ENCODE results near the gene SLX4IP.
A peak's percentile ranks its signal among the peaks of the same experiment; 100 is the strongest.

Gene SLX4IP

DNA sequence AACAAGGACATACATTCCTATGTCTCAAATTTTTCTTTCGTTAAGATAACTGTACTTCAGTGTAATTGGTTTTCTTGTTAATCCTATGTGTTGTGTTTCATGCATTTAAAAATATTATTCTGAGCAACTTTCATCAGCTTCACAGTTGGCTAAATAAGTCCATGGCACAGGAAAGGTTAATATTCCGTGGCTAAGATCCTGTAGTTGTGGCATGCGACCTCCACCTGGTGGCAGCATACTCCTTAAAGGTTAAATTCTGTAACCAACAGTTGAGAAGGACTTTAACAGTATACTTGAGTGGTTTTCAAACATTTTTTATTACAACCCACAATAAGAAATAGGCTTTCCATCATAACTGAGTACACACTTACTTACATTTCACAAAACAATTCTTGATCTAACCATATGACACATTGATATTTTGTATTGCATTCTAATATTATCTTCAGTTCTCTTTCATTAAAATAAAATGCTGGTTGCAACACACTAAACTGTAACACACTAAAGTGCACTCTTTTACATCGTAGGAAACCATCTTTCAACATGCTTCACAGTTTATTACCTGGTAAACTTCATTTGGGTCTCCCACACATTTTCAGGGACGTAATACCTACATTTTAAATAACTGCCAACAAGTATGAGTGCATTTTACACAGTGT is 118.3 kb downstream of the SLX4IP start:
- DNase-seq = peak; percentile 67

DNA sequence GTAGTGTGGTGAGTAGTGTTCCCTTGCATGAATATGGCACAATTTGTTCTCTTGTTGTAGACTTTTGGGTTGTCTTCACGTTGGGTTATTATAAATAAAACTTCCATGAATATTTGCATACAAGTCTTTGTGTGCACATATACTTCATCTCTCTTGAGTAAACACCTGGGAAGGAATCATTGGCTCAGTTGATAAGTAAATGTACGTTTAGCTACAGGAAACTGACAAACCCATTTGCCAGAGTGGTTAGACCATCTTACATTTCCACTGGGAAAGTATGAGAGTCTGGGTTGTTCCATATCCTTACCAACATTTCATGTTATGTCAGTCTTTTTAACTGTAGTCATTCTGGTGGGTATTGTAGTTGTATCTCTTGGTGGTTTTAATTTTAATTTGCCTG is 119.2 kb downstream of the SLX4IP start:
- DNase-seq = no peak

DNA sequence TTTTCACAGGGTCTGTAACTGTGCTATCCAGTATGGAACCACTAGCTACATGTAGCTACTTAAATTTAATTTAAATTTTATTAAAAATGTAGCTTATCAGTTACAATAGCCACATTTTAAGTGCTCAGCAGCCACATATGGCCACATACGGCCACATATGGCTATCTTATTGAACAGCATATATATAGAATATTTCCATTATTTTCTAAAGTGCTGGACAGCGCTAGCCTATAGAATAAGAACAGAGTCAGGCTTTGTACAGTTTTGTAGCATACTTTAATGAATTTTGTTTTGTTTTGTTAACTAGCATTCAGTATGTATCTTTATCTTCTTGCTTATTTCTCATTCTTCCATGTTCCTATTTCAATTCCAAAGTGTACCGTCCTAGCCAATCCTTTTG is 120.3 kb downstream of the SLX4IP start:
- DNase-seq = no peak

DNA sequence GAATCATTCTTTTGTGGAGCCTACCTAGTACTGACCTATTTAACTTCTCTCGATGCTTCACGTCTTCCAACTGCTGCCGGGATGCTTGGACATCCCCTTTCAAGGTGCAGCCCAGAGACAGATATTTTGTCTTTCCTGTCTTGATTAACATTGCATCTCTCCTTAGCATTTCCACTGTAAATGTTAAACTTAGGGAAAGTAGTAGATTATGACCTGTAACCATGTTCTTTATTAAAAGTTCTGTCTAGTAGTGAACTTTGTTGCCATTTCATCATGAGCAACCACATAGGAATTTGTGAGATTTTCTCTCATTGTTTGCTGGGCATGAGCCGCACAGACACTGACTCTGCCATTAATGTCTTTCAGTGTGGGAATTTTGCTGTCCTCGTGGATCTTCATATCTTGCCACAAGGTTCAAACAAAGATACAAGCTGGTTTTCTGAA is 120.8 kb downstream of the SLX4IP start:
- no peak for DNase-seq

DNA sequence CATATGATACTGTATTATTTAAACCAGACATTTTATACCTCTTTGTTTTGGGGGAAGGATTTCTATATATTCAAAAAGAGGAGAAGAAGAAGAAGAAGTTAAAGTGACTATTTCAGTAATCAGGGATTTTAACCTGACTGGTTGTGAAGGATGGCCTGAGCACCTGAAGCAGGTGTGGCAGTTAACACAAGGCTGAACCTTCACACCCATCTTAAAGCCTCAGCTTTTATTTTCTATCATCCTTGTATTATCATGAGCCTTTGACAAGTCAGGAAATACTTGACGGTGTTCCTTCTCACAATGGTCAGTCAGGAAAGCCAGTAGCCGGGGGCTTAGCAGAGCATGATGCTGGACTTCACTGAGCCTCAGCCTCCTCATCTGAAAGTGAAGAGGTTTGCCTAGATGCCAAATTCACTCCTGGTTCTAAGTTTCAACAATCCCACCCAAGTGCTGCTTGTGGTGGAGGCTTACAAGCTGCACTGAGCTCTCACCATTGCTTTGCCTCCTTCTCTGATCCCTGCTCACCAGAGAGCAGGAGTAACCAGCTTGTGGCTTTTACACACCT is 121.5 kb downstream of the SLX4IP start:
- no peak for DNase-seq

DNA sequence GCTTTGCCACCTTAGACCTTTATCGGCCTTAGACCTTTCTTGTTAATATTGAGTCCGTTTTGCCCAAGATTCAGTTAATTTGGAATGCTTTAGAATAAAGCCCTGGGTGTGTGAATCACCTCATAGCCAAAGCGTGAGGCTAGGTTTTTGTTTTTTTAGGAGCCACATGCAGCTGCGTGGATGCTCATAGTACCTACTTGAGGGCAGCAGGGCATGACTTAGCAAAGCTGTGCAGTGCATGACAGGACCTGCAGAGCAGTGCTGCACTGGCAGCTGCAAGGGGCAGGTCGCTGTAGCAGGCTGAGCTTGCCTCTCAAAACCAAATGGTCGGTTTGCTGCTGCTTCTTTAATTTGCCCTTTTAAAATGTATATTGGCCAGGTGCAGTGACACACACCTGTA is 122.6 kb downstream of the SLX4IP start:
- no peak for DNase-seq

DNA sequence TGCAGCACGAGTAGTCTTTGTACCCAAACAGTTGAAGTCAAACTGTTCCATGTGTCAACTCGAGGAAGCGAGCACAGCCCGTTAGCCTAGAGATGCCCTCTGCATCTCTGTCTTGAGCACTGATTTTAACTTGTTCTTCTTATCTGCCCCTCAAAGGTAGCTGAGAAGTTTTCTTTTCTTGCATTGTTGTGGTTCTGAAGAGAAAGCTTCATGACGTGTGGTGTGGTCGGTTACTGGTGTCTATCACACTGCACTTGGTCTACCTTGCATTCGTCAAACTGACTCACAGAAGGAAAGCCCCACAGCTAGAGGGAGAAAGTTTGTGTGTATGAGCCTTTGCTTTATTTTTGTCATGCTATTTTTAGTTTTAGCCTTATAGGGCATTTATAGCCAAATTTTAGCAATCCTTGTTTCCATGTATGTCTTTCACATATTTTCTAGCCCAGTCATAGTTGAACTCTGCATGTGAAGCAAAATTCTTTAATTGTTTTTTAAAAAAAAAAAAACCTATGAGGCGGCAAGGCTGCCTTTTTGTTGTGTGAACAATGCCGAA is 123.6 kb downstream of the SLX4IP start:
- DNase-seq = no peak

DNA sequence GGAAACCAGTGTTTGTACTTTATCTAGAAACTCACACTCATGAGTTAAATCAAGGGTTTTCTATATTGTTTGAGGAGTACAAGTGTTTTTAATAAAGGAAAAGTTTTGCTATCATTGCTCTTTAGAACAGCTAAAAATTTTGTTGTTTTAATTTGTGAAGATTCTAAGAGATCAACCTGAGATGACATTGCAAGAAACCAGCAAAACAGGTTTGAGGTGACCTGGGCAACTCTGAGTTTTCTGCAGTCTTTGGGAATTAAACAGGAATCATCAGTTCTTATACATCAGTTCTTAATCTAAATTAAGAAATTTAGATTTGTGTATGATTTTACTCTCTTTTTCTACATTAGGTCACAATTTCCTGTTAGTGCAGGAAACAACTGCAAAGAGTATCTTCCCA is 124.2 kb downstream of the SLX4IP start:
- DNase-seq = no peak

DNA sequence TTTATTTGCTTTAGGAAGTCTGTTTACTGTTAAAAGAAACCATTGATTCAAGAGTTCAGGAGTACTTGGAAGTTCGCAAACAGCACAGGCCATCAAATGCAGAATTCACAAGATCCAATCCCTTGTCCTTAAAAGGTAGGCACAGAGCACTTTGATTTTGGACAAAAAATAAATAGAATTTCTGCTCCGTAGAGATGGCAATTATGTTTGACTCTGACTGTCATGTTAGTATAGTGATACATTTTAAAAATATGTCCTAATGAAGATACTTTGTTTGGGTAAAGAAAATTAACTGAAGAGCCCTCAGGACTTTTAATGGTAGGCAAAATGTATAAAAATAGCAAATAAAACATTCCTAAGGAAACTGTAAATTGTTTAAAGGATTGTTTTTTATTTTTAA is 125.6 kb downstream of the SLX4IP start:
- DNase-seq = no peak

DNA sequence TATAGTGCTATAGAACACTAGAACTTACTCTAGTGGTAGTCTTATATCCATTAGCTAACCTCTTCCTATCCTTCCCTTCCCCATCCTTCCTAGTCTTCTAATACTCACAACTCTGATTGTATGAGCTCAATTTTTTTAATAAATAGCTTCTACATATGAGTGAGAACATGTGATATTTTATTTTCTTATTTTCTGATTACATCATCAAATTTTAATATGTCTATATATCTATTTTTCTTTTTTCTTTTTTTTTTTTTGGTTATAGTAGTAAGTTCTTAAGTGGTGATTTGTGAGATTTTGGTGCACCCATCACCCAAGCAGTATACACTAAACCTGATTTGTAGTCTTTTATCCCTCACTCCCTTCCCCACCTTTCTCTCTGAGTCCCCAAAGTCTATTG is 126.2 kb downstream of the SLX4IP start:
- DNase-seq = no peak

DNA sequence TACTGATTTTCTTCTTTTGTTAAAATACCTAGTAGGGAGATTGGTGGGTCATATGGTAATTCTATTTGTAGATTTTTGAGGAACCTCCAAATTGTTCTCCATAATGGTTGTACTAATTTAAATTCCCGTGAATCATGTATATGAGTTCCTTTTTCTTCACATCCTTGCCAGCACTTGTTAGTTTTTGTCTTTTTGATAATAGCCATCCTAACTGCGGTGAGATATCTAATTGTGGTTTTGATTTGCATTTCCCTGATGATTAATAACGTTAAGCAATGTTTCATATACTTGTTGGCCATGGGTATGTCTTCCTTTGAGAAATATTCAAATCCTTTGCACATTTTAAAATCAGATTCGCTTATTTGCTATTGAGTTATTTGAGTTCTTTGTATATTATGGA is 127.8 kb downstream of the SLX4IP start:
- DNase-seq = peak; percentile 10

DNA sequence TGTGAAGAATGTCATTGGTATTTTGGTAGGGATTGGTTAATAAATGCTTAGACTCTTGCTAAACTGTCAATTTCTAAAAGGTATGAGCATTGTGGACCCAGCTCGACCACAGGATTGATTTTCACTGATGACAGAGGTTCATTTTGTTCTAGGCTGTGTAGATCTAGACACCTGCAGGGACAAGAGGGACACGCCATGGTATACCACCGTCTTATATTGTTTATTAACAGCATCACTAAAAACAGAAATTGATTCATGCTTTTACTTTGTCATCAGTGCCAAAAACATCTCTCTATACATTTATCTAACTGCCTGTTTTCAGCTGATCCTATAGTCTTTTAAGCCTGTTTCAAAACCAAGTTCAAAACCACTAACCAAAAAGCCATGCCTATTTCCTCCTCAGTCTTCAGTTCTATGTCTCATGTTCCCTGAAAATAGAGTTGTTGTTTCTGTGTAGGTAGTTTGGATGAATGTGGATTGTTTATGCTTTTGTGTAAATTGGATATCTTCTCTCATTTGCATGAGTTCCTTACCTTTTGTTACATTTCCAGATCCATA is 128.9 kb downstream of the SLX4IP start:
- DNase-seq = no peak

DNA sequence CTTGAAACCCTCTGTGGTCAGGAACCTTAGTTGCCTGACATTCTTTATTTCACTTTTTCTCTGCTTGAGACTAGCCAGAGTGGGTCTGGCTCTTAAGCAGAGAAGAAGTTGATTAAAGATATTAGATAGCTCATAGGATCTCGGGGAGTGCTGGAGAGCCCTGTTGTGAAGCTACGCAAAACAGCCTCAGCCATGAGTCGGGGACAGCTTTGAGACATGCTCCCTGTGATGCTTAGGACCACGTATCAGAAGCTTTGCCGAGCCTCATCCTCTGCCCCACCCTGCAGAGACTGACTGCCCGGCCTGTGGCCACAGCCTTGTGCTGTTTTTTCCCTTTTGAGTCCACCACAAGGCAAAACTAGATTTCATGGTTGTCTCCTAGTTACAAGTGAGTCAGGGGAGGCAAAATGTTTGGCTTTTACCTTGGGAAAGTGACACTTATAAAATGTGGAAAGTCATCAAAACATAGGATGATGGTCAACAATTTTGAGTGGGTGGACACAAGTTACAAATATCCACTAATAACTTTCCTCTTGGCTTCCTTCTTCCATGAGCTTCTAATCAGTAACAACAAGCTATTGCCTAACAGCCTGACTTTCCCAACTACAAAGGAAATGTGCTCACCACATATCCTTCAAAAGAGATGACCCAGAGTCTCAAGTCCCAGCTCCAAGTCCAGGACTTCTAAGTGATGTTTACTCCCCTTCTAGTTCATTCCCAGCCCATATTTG is 130.3 kb downstream of the SLX4IP start:
- DNase-seq = peak; percentile 79

DNA sequence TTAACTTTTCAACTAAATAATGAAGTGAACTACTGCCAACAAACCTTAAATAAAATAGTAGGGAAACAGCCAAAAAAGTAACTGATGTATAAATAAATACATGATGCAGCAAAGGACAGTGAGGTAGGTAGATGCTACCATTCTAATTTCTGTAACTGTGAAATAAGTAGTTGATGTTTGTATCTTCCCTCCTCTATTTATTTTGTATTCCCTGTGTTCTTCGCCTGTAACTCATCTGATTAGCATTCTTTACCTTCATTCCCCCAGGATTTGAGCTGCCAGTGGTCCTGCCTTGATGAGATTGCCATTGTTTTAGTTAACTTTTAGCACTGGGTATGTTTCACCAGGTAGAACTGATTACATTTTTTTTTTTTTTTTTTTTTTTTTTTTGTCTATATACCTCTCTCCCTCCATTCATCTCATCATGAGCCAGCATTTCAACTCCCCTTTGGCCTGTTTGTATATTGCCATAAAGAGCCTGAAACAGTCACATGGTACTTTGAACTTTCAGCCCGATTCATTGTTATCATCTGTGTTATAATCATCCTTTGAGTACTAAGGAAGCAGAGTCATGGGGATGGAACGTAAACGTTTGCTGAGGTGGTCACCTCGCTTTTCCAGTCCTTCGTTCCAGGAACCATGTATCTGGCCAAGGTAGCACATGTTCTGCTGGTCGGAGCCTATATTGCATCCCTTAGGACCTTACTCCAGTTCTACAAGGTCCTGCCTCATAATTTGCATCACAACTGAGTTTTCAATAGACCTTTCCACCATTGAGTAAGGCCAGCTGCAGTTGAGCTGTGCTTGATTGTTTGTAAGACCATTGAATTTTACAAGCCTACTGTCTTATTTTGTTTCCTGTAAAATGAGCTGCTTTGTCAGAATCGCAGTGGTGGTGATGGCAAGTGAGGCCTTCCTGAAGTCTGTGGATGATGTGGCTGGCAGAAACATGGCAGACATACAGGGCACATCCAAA is 131.1 kb downstream of the SLX4IP start:
- DNase-seq = no peak

DNA sequence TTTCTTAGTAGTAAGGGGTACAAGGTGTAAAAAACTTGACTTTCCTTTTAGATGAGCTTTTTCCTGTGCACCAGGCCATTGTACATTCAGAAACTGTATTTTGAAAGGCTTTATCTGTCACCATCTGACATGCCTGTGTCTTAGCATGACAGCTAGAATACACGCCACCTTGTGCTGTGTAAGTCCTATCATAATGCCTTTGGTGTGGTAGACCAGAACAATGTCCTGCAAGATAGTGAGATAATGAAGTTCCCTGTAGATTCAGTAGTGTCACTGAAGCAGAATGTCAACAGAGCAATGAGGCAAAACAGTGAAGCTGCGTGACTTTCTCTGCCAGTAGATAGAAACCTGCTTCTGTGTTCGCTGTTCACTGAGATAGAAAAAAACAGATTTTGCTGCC is 132.9 kb downstream of the SLX4IP start:
- no peak for DNase-seq

DNA sequence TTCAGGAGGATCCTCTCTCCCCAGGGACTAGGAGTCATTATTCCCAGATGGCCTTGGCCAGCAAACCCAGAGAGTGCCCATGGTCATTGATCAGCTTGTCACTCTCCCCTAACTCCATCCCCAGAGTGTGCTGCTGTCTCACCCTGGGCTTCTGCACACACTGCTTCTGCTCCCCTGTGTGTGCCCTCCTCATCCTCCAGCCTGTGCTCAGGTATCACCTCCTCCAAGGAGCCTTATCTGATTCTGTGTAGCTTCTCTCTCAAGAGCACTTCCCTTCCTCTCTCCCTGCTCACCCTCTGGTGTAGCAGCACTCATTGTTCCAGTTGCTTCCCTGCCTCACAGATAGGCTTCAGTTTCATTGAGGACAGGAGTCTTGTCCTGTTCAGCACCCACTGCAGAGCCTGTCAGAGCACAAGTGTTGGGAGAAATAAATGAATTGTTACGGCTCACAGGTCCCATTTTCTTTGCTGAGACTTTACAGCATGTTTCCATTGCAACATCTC is 136.3 kb downstream of the SLX4IP start:
- no peak for DNase-seq

DNA sequence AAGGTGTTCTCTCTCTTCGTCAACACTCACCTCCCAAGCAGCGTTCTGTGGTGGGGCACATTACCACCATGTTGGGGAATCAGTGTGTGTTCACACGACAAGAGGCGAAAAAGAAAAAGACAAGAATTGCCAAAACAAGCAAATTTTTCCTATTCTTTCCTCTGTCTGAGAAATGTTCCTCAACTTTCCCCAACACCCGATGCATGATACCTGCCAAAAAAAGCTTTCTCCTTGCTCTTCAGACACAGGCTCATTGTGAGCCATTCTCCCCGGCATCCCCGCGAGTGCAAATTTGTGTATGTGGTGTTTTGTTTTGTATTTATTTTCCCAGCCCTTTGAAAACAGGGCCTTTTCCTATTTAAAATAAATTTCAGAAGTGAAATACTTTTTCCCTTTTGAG is 137.7 kb downstream of the SLX4IP start:
- no peak for DNase-seq

DNA sequence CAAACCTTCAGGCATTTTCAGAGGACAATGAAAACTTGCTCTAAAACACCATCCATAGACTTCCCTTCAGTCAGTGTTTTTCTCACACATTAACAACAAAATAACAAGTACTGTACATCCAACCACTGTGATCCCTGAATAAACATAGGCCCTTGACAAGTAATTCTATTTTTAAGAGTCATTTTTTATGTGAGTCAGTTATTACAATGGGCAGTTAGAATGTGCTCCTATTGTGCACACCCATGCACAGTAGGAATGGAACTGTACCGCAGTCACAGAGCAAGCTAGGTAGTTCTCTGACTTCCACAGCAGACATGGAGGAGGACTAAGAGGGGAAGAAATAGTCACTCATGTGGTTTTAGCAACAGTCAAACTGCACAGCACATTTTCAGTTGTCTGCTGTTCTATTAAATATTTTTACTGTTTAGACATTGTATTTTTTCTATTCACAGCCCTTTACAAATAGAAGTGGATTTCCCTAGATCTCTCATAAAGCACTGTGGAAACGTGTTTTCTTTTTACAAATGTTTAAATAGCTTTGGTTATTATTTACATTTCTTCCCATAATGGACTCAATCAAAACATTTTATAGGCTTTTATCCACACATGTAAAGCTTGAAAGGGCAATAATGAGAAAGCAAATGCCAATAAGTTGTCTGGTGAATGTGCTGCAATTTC is 138.3 kb downstream of the SLX4IP start:
- DNase-seq = no peak

DNA sequence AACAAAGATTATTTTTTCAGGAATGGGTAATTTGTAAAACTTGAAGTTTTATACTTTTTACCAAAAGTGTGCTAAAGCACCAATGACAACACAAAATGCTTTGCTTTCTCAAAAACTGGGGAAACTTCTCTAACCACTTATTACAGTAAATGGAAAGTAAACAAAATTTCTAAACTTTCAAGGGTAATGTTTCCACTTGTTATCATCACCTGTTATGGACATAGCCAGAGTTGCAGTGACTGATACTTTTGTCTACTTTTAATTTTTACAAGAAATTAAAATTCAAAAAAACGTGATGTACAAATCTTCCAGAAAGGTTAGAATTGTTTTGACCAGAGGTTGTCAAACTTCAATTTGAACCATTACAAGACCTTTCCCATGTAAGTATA is 138.8 kb downstream of the SLX4IP start:
- no peak for DNase-seq

DNA sequence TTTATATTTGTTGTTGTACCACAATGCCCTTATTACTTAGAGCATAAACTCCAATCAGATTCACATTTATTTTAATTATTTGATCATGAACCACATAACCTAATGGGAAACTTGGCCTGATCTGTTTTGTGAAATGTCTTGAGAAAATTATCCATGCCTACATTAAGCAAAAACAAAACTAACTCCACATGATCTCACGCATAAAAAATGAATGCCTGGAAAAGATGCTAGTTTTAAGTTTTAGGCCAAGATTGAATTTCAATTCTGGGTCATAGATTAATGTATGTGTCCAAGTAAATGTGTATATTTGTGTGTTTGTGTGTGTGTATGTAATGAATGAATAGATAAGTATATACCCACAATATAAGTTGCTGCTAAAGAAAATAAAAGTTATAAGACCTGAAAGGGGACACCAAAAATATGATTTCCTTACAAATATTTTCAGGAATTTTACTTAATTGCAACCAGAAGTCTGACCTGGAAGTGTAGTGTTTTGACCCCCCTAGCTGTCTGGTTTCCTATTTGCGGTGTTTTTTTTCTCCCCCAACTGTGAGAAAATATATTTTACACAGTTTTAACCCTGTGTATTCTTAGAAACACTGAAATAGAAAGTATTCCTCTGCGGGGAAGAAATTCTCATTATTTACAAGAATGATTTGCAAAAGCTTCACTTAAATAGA is 141.4 kb downstream of the SLX4IP start:
- no peak for DNase-seq

DNA sequence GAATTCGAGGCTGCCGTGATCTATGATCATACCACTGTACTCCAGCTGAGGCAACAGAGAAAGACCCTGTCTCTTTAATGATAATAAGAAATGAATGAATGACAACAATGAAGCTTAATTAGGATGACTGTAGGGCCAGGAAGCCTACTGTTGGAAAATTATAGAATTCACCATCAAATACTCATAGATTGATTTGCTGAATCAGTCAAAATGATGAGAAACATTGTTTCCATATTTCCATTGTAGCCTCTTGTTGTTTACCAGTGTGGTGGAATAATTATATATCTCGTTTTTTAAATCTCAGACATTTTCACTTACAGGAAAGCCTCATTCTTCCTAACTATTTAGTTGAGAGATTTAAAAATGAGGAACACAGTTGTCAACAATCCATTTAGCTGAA is 142.5 kb downstream of the SLX4IP start:
- no peak for DNase-seq

Measured in suppressor macrophage treated with lipopolysaccharide for 4 hours (primary cell).